Stimulated activated naive CD8-positive, alpha-beta T cell treated with anti-CD3 and anti-CD28 coated beads, Interleukin-15, amount 100 ng/mL, for 72 hours (primary cell): ENCODE measurements around the gene ODAD2.
A peak's percentile ranks its signal among the peaks of the same experiment; 100 is the strongest.

ENCODE experiments used
- ATAC-seq: fragments of 150-1000 bp; cut with Tn5 transposase; 2 replicates; pipeline ENCODE4 v1.10.0; 2021; ENCODE audit warnings: mild to moderate bottlenecking, moderate library complexity
- DNase-seq, 2 donors: peaks; one replicate each; pipeline ENCODE4 v3.0.0; 2021 to 2022
- H3K27ac Mint-ChIP-seq, 2 donors: one replicate each; pipeline ENCODE4 v1.8.0; 2022; ENCODE audit warnings: mild to moderate bottlenecking in 2 of 2, mixed read lengths in 2 of 2, moderate library complexity in 2 of 2
- H3K27me3 Mint-ChIP-seq: one replicate; pipeline ENCODE4 v1.8.0; 2022; ENCODE audit warnings: mixed read lengths
- H3K4me1 Mint-ChIP-seq: one replicate; pipeline ENCODE4 v1.8.0; 2022; ENCODE audit warnings: mild to moderate bottlenecking, mixed read lengths
- H3K4me3 Mint-ChIP-seq, 2 donors: one replicate each; pipeline ENCODE4 v1.8.0; 2022; ENCODE audit warnings: mild to moderate bottlenecking in 2 of 2, mixed read lengths in 2 of 2, moderate library complexity in 1 of 2
- H3K9me3 Mint-ChIP-seq, 2 donors: one replicate each; pipeline ENCODE4 v1.8.0; 2022; ENCODE audit warnings: mixed read lengths in 2 of 2

Gene ODAD2

DNA sequence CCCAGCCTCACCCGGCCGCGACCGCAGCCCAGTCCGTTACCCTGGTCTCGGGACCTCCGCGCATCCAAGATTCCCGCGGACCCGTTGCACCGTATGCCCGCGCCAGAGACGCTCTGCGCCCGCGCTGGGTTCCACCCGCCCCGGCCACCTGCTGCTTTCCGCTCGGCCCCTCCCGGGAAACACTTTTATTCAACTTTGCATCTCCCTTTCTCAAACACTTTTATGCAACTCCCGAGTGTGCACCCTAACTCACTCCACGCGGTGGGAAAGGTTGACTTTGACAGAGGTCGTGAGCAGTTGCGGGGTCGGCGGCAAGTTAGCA lies at the start of gene ODAD2:
TSS of gene ODAD2 (minus strand) at position 126 of the 322 bp plus-strand sequence. CDS start 3,937 bp downstream, outside the sequence.
- no peaks in the 10 kb centered on the region for H3K9me3 Mint-ChIP-seq
- H3K27me3 Mint-ChIP-seq = peaks cover 69% of the 10 kb centered on the region
- peak within 1 kb of the TSS; percentile 91 for H3K4me3 Mint-ChIP-seq
- peaks cover 9% of the 10 kb centered on the region for H3K4me1 Mint-ChIP-seq
- peak in 1 of 2 donors; percentile 33 for DNase-seq
- ATAC-seq = no peak
- peak within 1 kb of the TSS; percentile 67 to 95 for H3K27ac Mint-ChIP-seq

DNA sequence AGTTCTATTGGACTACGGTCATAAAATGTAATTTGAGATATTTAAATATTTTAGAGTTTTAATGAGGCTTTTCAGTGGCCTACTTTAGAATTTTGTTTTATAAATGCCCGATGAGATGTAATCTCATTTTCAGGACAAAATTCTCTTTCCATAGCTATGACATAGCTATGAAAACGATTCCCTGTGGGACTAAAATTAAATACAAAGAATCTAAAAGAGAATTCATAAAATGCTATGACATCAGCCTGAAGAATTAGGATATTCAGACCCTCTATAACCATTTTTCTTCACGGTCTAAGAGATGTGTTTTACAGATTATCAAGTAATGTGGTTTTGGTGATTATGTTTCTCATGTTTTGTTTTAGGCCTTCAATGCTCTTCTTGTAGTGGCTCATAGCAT lies 48.2 kb upstream of the ODAD2 start:
- ATAC-seq = no peak
- H3K4me1 Mint-ChIP-seq = no peaks in the 10 kb centered on the region
- no peak for DNase-seq
- no peak overlapping the region for H3K4me3 Mint-ChIP-seq
- no peaks in the 10 kb centered on the region for H3K27me3 Mint-ChIP-seq
- H3K9me3 Mint-ChIP-seq = no peaks in the 10 kb centered on the region
- no peak overlapping the region for H3K27ac Mint-ChIP-seq

DNA sequence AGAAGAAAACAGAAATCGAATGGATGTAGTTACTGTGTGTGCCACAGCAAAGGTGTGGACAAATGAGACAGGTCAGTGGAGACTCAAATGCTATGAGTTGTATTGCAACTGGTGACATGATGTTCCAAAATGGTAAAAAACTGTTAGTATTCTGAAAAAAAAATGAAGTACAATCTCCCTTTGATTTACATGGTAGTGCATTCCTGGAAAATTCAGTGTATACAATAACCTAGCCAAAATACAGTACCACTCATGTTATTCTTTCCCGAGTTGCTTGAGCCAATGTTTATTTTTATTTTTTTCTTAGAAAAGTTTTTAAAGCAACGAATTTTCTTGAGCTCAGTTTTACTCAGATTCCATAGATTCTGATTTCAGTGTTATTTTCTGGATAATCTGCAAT lies 47.7 kb upstream of the ODAD2 start:
- H3K9me3 Mint-ChIP-seq = no peaks in the 10 kb centered on the region
- H3K4me1 Mint-ChIP-seq = no peaks in the 10 kb centered on the region
- DNase-seq = no peak
- H3K27me3 Mint-ChIP-seq = no peaks in the 10 kb centered on the region
- no peak overlapping the region for H3K4me3 Mint-ChIP-seq
- H3K27ac Mint-ChIP-seq = no peak overlapping the region
- no peak for ATAC-seq

- no peak for DNase-seq
- Mint-ChIP-seq H3K4me3 (no peak overlapping the region), H3K4me1 (no peaks in the 10 kb centered on the region), H3K27ac (no peak overlapping the region), H3K9me3 (no peaks in the 10 kb centered on the region), H3K27me3 (no peaks in the 10 kb centered on the region)
- ATAC-seq = no peak
These were observed 45.1 kb upstream of the ODAD2 start for GRCh38 chr10:28043941-28044340.

DNA sequence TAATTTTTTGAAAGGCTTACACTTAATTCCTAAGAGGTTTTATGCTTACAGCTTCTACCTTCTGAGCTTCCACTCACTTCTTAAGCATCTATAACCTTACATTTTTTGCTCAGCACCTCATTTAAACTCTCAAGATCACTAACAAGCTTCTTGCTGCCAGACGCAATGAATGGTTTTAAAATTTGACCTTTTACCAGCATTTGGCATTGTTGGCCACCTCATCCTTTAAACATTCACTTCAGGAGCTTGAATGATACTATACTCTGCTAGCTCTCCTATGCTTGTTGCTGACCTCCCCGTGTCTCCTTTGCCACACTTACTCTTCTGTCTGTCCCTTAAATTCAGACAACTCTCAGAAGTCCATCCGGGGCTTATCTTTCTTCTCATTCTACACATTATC lies 37.7 kb upstream of the ODAD2 start:
- no peak overlapping the region for H3K4me3 Mint-ChIP-seq
- peaks cover 0 to 11% of the 10 kb centered on the region in 2 donors for H3K9me3 Mint-ChIP-seq
- no peak overlapping the region for H3K27ac Mint-ChIP-seq
- ATAC-seq = no peak
- no peak for DNase-seq
- H3K4me1 Mint-ChIP-seq = no peaks in the 10 kb centered on the region
- peaks cover 22% of the 10 kb centered on the region for H3K27me3 Mint-ChIP-seq

DNA sequence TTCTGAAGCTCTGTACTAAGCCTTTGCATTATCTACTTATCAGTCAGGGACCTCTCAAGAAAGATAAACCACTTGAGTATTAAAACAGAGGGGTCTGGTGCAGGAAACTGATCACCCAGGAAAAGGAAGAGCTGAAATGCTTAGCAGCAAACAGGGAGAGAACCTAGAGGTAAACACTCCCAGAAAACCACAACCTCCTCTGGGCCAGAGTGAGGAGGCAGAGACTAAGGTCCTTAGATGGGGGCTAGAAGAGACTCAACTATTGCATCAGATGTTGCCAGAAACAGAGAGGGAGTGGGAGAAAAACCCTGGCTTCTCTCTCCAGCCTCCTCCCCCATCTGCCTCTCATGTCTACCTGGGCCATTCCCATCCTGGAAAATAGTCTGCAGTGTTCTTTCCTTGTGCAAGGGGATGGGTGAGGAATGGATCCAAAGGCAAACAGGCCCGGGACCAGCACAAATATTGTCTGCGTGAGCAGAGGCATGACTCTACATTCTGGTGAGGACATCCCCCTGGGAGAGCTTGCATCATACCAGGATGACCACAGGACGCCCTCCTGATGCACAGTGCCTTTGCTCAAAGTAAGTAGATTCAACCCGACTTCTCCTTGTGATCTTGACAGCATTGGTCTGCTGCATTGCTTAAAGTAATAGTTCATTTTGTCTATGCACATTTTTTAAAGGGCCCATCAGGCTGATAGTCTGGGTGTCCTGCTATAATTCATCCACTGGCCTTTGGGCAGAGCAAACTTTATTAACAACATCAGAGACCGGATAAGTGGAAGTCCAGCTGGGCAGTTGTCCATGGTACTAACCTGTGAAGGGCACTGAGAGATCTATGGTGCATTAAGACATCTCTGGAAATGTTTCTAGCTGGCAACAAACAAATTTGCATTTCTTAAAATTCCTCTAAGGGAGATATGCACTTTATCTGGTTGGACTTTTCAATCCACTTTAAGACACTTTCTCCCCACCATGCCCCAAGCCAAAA lies 22.4 kb upstream of the ODAD2 start:
- Mint-ChIP-seq H3K4me1 (peaks cover 4% of the 10 kb centered on the region), H3K9me3 (no peaks in the 10 kb centered on the region), H3K27me3 (peaks cover 28% of the 10 kb centered on the region), H3K4me3 (no peak overlapping the region), H3K27ac (no peak overlapping the region)
- DNase-seq (no peak), ATAC-seq (no peak)

- ATAC-seq = no peak
- H3K9me3 Mint-ChIP-seq = no peaks in the 10 kb centered on the region
- no peak for DNase-seq
- H3K4me1 Mint-ChIP-seq = peaks cover 5% of the 10 kb centered on the region
- peaks cover 28% of the 10 kb centered on the region for H3K27me3 Mint-ChIP-seq
- H3K4me3 Mint-ChIP-seq = no peak overlapping the region
- H3K27ac Mint-ChIP-seq = no peak overlapping the region
These were observed 21.4 kb upstream of the ODAD2 start for GRCh38 chr10:28020080-28020860.

DNA sequence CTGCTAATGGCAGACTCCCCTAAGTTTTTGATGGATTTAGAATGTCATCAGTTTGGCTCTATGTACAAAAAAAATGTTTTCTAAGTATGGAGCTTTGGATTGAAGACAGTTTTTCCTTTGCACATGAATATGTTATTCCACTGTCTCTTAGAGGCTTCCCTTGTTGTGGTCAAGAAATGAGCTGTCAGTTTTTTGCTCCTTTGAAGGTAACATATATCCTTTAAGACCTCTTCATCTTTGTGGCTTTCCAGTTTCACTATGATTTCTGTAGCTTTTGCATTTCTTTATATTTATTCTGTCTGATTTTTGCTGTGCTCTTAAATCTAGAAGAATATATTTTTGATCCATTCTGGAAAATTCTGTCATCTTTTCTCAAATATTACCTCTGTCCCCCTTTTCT lies 15.8 kb upstream of the ODAD2 start:
- peaks cover 18% of the 10 kb centered on the region for H3K4me1 Mint-ChIP-seq
- H3K4me3 Mint-ChIP-seq = no peak overlapping the region
- H3K9me3 Mint-ChIP-seq = no peaks in the 10 kb centered on the region
- no peak for DNase-seq
- H3K27me3 Mint-ChIP-seq = peaks cover 35% of the 10 kb centered on the region
- H3K27ac Mint-ChIP-seq = no peak overlapping the region
- ATAC-seq = peak; percentile 80

GRCh38 chr10:28012990-28013515 lies 14.2 kb upstream of the ODAD2 start:
- H3K4me1 Mint-ChIP-seq = peaks cover 18% of the 10 kb centered on the region
- H3K27ac Mint-ChIP-seq = no peak overlapping the region
- H3K27me3 Mint-ChIP-seq = peaks cover 48% of the 10 kb centered on the region
- no peak overlapping the region for H3K4me3 Mint-ChIP-seq
- no peak for DNase-seq
- ATAC-seq = peak; percentile 82
- no peaks in the 10 kb centered on the region for H3K9me3 Mint-ChIP-seq

DNA sequence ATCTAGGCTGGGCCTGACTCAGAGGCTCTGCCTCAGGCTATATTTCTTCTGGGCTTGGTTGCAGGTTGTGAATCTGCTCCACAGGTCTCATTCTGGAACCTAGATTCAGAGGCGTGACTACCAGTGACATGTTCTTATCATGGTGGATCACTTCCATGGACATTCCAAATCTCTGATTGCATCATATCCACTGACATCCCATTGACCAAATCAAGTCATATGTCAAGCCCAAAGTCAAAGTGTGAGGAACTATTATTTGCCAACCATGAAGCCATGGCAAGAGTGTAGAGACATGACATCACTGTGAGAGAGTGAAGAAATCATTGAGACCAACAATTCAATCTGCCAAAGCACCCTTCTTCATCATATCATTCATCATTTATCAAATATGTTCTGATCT lies 11.9 kb upstream of the ODAD2 start:
- peaks cover 18% of the 10 kb centered on the region for H3K4me1 Mint-ChIP-seq

DNA sequence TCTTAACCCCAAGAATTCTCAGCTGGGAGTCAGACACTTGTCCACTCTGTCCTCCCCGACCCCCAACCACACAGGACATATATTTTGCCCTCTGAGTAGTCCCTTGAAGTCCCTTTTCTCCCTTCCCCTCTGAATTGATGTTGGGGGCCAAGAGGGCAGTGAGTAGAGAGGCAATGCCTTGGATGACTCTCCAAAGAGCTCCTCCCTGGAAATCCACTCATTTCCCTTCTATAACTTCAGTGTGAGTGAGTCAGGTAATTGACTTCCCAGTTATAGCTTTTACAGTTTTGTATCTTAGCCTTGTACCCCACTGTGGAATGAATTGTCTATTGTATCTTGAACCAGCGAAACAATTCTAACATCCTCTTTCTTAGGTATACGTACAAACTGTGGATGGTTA lies 9.2 kb upstream of the ODAD2 start:
- ATAC-seq (no peak), DNase-seq (no peak)
- H3K4me3 Mint-ChIP-seq = no peak overlapping the region
- no peak overlapping the region for H3K27ac Mint-ChIP-seq
- no peaks in the 10 kb centered on the region for H3K9me3 Mint-ChIP-seq
- H3K4me1 Mint-ChIP-seq = peaks cover 4% of the 10 kb centered on the region
- peaks cover 76% of the 10 kb centered on the region for H3K27me3 Mint-ChIP-seq

More for the DNA sequence above, 11.9 kb upstream of the ODAD2 start:
- no peak overlapping the region for H3K4me3 Mint-ChIP-seq
- DNase-seq = no peak
- H3K9me3 Mint-ChIP-seq = no peaks in the 10 kb centered on the region
- no peak overlapping the region for H3K27ac Mint-ChIP-seq
- ATAC-seq = no peak
- H3K27me3 Mint-ChIP-seq = peaks cover 59% of the 10 kb centered on the region

GRCh38 chr10:28001353-28001752 lies 2.5 kb upstream of the ODAD2 start:
- H3K9me3 Mint-ChIP-seq = no peaks in the 10 kb centered on the region
- peaks cover 9% of the 10 kb centered on the region for H3K4me1 Mint-ChIP-seq
- ATAC-seq (no peak), DNase-seq (no peak)
- no peak overlapping the region for H3K27ac Mint-ChIP-seq
- peaks cover 69% of the 10 kb centered on the region for H3K27me3 Mint-ChIP-seq
- no peak overlapping the region for H3K4me3 Mint-ChIP-seq

- Mint-ChIP-seq H3K27me3 (peaks cover 64% of the 10 kb centered on the region), H3K9me3 (no peaks in the 10 kb centered on the region), H3K4me1 (peaks cover 9% of the 10 kb centered on the region), H3K27ac (peak overlapping the region; percentile 64 to 95), H3K4me3 (peak overlapping the region; percentile 91)
- peak; percentile 88 for ATAC-seq
- peak in 1 of 2 donors; percentile 31 for DNase-seq
These were observed 513 bp downstream of the ODAD2 start for GRCh38 chr10:27998178-27998953.

DNA sequence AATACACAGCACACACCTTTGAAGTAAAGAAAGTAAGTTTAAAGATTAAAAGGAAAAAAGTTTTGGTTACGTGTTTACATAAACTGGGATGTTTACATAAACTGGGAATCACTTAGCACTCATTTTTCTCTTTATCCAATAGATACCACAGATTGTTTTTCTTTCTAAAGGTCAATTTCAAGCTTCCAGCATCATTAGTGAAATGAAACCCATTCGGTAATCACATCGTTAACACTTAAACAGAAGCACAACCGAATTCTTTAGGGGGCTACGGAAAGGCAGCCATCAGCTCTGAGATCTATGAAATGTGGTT lies 1.1 kb downstream of the ODAD2 start:
- peak overlapping the region; percentile 91 for H3K4me3 Mint-ChIP-seq
- H3K4me1 Mint-ChIP-seq = peaks cover 9% of the 10 kb centered on the region
- peak overlapping the region; percentile 64 to 95 for H3K27ac Mint-ChIP-seq
- peaks cover 58% of the 10 kb centered on the region for H3K27me3 Mint-ChIP-seq
- ATAC-seq (no peak), DNase-seq (no peak)
- H3K9me3 Mint-ChIP-seq = no peaks in the 10 kb centered on the region

DNA sequence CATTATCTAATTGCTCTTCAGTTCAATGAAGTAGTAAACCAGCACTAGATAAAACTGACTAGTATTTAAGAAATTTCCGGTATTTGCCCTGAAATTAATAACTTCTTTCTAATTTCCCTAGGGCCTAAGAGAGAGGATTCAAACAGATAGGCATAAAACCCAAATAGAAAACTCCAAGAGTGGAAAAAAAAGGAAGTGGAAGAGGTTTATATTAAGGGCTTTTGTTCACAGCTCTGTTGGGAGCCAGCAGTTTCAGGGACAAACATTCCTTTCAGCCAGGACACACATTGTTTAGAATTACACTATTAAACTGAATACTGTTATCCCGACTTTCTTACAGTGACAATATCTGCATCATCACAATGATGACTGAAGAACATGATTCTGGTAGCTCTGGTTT lies 3.6 kb downstream of the ODAD2 start:
- Mint-ChIP-seq H3K27me3 (peaks cover 41% of the 10 kb centered on the region), H3K4me3 (no peak overlapping the region), H3K4me1 (peaks cover 9% of the 10 kb centered on the region), H3K9me3 (no peaks in the 10 kb centered on the region), H3K27ac (no peak overlapping the region)
- ATAC-seq = no peak
- DNase-seq = no peak
